Hepatocyte (in vitro differentiated cells): ENCODE measurements around the gene PTPRE. TPM values are rescaled to one million over a fixed set of nuclear protein-coding genes. Genes with fewer than 3 reads are reported as not detected.

Source experiments
- DNase-seq: peaks from one replicate; pipeline ENCODE4 v3.0.0-alpha.2; 2016; ENCODE audit warnings: low spot score
- H2AFZ ChIP-seq: fragments of 200-600 bp; sonication (generic); 2 replicates; pipeline ENCODE4 v1.6.0; 2016; ENCODE audit warnings: antibody characterized with exemption, mild to moderate bottlenecking
- H3K27ac ChIP-seq: fragments of 200-600 bp; sonication (generic); 2 replicates; pipeline ENCODE4 v1.5.1; 2016; ENCODE audit warnings: mild to moderate bottlenecking
- H3K27me3 ChIP-seq: fragments of 200-600 bp; sonication (generic); 2 replicates; pipeline ENCODE4 v1.6.1; 2016
- H3K36me3 ChIP-seq: fragments of 200-600 bp; sonication (generic); replicated peaks from 2 replicates; pipeline ENCODE4 v1.5.1; 2016; ENCODE audit warnings: low read depth; ENCODE audit not compliant: insufficient read depth
- H3K4me1 ChIP-seq: fragments of 200-600 bp; sonication (generic); 2 replicates; pipeline ENCODE4 v1.5.1; 2016; ENCODE audit warnings: mild to moderate bottlenecking, moderate library complexity; ENCODE audit not compliant: insufficient read depth
- H3K4me2 ChIP-seq: fragments of 200-600 bp; sonication (generic); 2 replicates; pipeline ENCODE4 v1.6.0; 2016
- H3K4me3 ChIP-seq: fragments of 200-600 bp; sonication (generic); 2 replicates; pipeline ENCODE4 v1.5.1; 2016; ENCODE audit warnings: mild to moderate bottlenecking
- H3K79me2 ChIP-seq: fragments of 200-600 bp; sonication (generic); 2 replicates; pipeline ENCODE4 v1.6.0; 2017; ENCODE audit warnings: mild to moderate bottlenecking
- H3K9me2 ChIP-seq: fragments of 200-600 bp; sonication (generic); replicated peaks from 2 replicates; pipeline ENCODE4 v1.6.0; 2017; ENCODE audit warnings: mild to moderate bottlenecking; ENCODE audit not compliant: insufficient read depth
- H3K9me3 ChIP-seq: fragments of 200-600 bp; sonication (generic); 2 replicates; pipeline ENCODE4 v1.5.1; 2016; ENCODE audit warnings: low read depth, mild to moderate bottlenecking
- H4K20me1 ChIP-seq: fragments of 200-600 bp; sonication (generic); 2 replicates; pipeline ENCODE4 v1.6.0; 2016; ENCODE audit warnings: mild to moderate bottlenecking; ENCODE audit not compliant: insufficient read depth, poor library complexity, severe bottlenecking
- EZH2 ChIP-seq: fragments of 200-600 bp; sonication (generic); IDR thresholded peaks from 2 replicates; pipeline ENCODE4 v1.6.1; 2016; ENCODE audit warnings: antibody characterized with exemption, mild to moderate bottlenecking, borderline replicate concordance
- EZH2phosphoT487 ChIP-seq: fragments of 200-600 bp; sonication (generic); IDR thresholded peaks from one replicate; pipeline ENCODE4 v1.6.1; 2018; ENCODE audit warnings: antibody characterized with exemption, mild to moderate bottlenecking, low read depth, moderate library complexity; ENCODE audit not compliant: unreplicated experiment, severe bottlenecking
- WGBS: methylation state at CpG from one replicate; pipeline ENCODE4 v1.1.6; 2016; ENCODE audit warnings: low lambda C conversion rate; ENCODE audit errors: missing lambda C conversion rate; 5-methylcytosine and 5-hydroxymethylcytosine counted together
- polyA plus RNA-seq: library from polyadenylated mRNA; unstranded; fragments of >200 nt; fragmentation: Nextera tagmentation; extraction: Ambion mirVana; gene quantifications from 2 replicates; pipeline ENCODE4 v1.2.1, GENCODE V29; 2016
- total RNA-seq: library from RNA; depleted of rRNA; stranded (reverse); fragments of >200 nt; gene quantifications from 2 replicates; pipeline ENCODE4 v1.2.3, GENCODE V29; 2014
- TF ChIP-seq, protein P1 (sequence below): fragments of 200-600 bp; sonication (generic); IDR thresholded peaks from 2 replicates; pipeline ENCODE4 v1.5.1; 2016; ENCODE audit warnings: antibody characterized with exemption, mild to moderate bottlenecking; ENCODE audit not compliant: poor library complexity

PTPRE gene
- total and polyA plus RNA-seq, 2 experiments from 2014 or later, result 3.2 to 10.1 TPM

DNA sequence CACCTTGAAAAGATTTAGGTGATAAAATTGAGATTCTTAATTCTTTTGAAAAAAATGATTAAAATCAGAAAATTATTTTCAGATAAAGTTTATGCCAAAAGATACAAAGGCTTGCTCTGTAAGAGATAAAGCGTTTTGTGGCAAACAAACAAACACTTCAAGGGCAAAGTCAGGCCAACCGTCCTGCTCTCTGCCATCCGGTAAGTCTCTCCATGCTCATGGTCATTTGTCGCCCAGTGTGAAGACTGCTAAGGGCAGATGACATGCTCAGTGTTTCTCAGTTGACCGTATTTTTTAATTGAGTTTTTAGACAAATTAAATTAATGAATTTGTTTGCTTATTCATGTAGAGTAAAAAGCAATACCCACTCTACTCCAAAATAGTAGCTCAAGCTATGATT lies 60.0 kb downstream of the PTPRE start:
- H4K20me1 ChIP-seq, result no peaks in the 10 kb centered on the region
- no peak overlapping the region for H3K4me2 ChIP-seq
- no peak for TF ChIP-seq EZH2
- TF ChIP-seq, protein P1, sequence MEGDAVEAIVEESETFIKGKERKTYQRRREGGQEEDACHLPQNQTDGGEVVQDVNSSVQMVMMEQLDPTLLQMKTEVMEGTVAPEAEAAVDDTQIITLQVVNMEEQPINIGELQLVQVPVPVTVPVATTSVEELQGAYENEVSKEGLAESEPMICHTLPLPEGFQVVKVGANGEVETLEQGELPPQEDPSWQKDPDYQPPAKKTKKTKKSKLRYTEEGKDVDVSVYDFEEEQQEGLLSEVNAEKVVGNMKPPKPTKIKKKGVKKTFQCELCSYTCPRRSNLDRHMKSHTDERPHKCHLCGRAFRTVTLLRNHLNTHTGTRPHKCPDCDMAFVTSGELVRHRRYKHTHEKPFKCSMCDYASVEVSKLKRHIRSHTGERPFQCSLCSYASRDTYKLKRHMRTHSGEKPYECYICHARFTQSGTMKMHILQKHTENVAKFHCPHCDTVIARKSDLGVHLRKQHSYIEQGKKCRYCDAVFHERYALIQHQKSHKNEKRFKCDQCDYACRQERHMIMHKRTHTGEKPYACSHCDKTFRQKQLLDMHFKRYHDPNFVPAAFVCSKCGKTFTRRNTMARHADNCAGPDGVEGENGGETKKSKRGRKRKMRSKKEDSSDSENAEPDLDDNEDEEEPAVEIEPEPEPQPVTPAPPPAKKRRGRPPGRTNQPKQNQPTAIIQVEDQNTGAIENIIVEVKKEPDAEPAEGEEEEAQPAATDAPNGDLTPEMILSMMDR, result no peak
- TF ChIP-seq EZH2phosphoT487, result no peak
- H3K27me3 ChIP-seq, result no peaks in the 10 kb centered on the region
- no peak overlapping the region for H2AFZ ChIP-seq
- DNase-seq, result no peak
- H3K9me2 ChIP-seq, result no peaks in the 10 kb centered on the region
- H3K79me2 ChIP-seq, result no peaks in the 10 kb centered on the region
- no peaks in the 10 kb centered on the region for H3K9me3 ChIP-seq
- 94% methylated on average over 5 of the region's 5 CpGs for WGBS
- no peak overlapping the region for H3K4me3 ChIP-seq
- no peaks in the 10 kb centered on the region for H3K36me3 ChIP-seq
- H3K27ac ChIP-seq, result no peak overlapping the region
- H3K4me1 ChIP-seq, result no peaks in the 10 kb centered on the region

DNA sequence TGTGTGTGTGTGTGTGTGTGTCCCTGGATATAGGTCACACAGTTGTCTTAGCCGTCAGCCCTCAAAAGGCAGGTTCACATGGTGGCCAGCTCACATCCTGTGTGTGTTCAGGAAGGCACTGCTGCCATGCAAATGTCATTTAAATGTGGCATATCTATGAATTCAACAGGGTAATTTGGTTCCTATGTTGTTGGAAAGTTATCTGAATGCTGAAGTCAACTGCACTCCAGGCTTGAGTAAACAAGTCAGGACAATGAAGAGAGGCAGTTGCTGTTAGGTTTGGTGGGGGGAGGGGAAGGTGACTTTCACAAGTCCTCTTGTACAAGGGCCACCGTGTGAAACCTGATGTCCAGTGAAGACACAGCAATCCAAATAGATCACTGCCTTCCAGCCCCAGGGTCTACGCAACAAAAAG lies 61.1 kb downstream of the PTPRE start:
- H3K9me3 ChIP-seq, result no peaks in the 10 kb centered on the region
- 66% methylated on average over 3 of the region's 3 CpGs for WGBS

DNA sequence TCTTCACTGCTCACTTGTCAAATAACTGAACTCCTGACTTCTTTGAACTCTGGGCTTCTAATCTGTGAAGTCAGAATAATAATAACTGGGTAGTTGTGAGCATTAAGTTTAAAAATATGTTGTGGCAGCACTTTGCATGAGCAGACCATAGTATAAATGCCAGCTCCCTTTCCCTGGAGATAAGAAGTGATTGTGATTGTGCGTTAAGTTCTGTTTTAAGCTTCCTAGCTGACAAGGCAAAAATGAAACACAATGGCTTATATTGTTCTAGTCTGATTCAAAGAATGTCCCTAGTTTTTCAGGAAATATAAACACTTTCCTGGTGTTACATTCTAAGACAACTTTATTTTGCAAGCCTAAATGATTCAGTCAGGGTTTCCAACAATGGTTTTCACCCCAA lies 61.8 kb downstream of the PTPRE start:
- Histone ChIP-seq H4K20me1 (no peaks in the 10 kb centered on the region), H2AFZ (no peak overlapping the region), H3K36me3 (no peaks in the 10 kb centered on the region), H3K9me3 (no peaks in the 10 kb centered on the region), H3K27me3 (no peaks in the 10 kb centered on the region), H3K4me2 (no peak overlapping the region), H3K27ac (no peak overlapping the region), H3K9me2 (no peaks in the 10 kb centered on the region), H3K79me2 (no peaks in the 10 kb centered on the region), H3K4me1 (no peaks in the 10 kb centered on the region), H3K4me3 (no peak overlapping the region)
- TF ChIP-seq, protein P1, result no peak
- TF ChIP-seq EZH2, result no peak
- no peak for TF ChIP-seq EZH2phosphoT487
- WGBS, result 35% methylated on average over 1 of the region's 1 CpG
- no peak for DNase-seq

More for the DNA sequence above, 61.1 kb downstream of the PTPRE start:
- no peak overlapping the region for H3K27ac ChIP-seq
- H3K27me3 ChIP-seq, result no peaks in the 10 kb centered on the region
- H2AFZ ChIP-seq, result no peak overlapping the region
- no peaks in the 10 kb centered on the region for H3K79me2 ChIP-seq
- H4K20me1 ChIP-seq, result no peaks in the 10 kb centered on the region
- H3K4me2 ChIP-seq, result no peak overlapping the region
- no peaks in the 10 kb centered on the region for H3K4me1 ChIP-seq
- no peak overlapping the region for H3K4me3 ChIP-seq
- TF ChIP-seq EZH2 (no peak), EZH2phosphoT487 (no peak)
- TF ChIP-seq, protein P1, result no peak
- no peak for DNase-seq
- no peaks in the 10 kb centered on the region for H3K9me2 ChIP-seq
- no peaks in the 10 kb centered on the region for H3K36me3 ChIP-seq
